ENCODE results near the gene HMOX1.

HMOX1 gene

GRCh38 chr22:35397095-35397904 lies 16.4 kb downstream of the HMOX1 start:
- FAIRE-seq (no peak), DNase-seq (ENCODE audit: insufficient read length, low spot score) (no peak)
- TF ChIP-seq POLR2A (IDR thresholded peaks at IDR 0.05; ENCODE audit: low read depth, low read length): no peak

GRCh38 chr22:35398591-35398973 lies 17.7 kb downstream of the HMOX1 start:
- TF ChIP-seq POLR2A (IDR thresholded peaks at IDR 0.05; ENCODE audit: low read depth, low read length): no peak
- no peak for DNase-seq (ENCODE audit: insufficient read length, low spot score)
- FAIRE-seq: no peak

GRCh38 chr22:35399114-35399677 lies 18.3 kb downstream of the HMOX1 start:
- no peak for DNase-seq (ENCODE audit: insufficient read length, low spot score)
- FAIRE-seq: no peak
- TF ChIP-seq POLR2A (IDR thresholded peaks at IDR 0.05; ENCODE audit: low read depth, low read length): no peak

- DNase-seq (ENCODE audit: insufficient read length, low spot score): peak; percentile 92
- TF ChIP-seq POLR2A (IDR thresholded peaks at IDR 0.05; ENCODE audit: low read depth, low read length): no peak
- FAIRE-seq: peak; percentile 36
Observed at GRCh38 chr22:35399678-35400500, 19.0 kb downstream of the HMOX1 start, which contains the start of gene MCM5. Gene MCM5 (plus strand): TSS chr22:35400140. CDS start chr22:35400439, 299 bp downstream.

GRCh38 chr22:35400501-35400790 lies 19.6 kb downstream of the HMOX1 start:
- FAIRE-seq: no peak

GRCh38 chr22:35401863-35402262 lies 21.0 kb downstream of the HMOX1 start:
- FAIRE-seq (no peak), DNase-seq (ENCODE audit: insufficient read length, low spot score) (no peak)
- no peak for TF ChIP-seq POLR2A (IDR thresholded peaks at IDR 0.05; ENCODE audit: low read depth, low read length)

More at GRCh38 chr22:35400501-35400790, 19.6 kb downstream of the HMOX1 start:
- DNase-seq (ENCODE audit: insufficient read length, low spot score): no peak
- no peak for TF ChIP-seq POLR2A (IDR thresholded peaks at IDR 0.05; ENCODE audit: low read depth, low read length)

GRCh38 chr22:35403356-35403755 lies 22.5 kb downstream of the HMOX1 start:
- no peak for TF ChIP-seq POLR2A (IDR thresholded peaks at IDR 0.05; ENCODE audit: low read depth, low read length)
- DNase-seq (ENCODE audit: insufficient read length, low spot score): no peak
- FAIRE-seq: no peak

- DNase-seq (ENCODE audit: insufficient read length, low spot score) (no peak), FAIRE-seq (no peak)
- TF ChIP-seq POLR2A (IDR thresholded peaks at IDR 0.05; ENCODE audit: low read depth, low read length): no peak
Observed at GRCh38 chr22:35404176-35404575, 23.3 kb downstream of the HMOX1 start.

GRCh38 chr22:35406443-35406842 lies 25.5 kb downstream of the HMOX1 start:
- FAIRE-seq (no peak), DNase-seq (ENCODE audit: insufficient read length, low spot score) (no peak)
- no peak for TF ChIP-seq POLR2A (IDR thresholded peaks at IDR 0.05; ENCODE audit: low read depth, low read length)

- DNase-seq (ENCODE audit: insufficient read length, low spot score) (no peak), FAIRE-seq (no peak)
- TF ChIP-seq POLR2A (IDR thresholded peaks at IDR 0.05; ENCODE audit: low read depth, low read length): no peak
Observed at GRCh38 chr22:35407362-35407761, 26.5 kb downstream of the HMOX1 start.

GRCh38 chr22:35409783-35410662 lies 29.1 kb downstream of the HMOX1 start:
- FAIRE-seq (no peak), DNase-seq (ENCODE audit: insufficient read length, low spot score) (no peak)
- no peak for TF ChIP-seq POLR2A (IDR thresholded peaks at IDR 0.05; ENCODE audit: low read depth, low read length)

- no peak for DNase-seq (ENCODE audit: insufficient read length, low spot score)
- TF ChIP-seq POLR2A (IDR thresholded peaks at IDR 0.05; ENCODE audit: low read depth, low read length): no peak
- FAIRE-seq: no peak
Observed at GRCh38 chr22:35410663-35411034, 29.8 kb downstream of the HMOX1 start.

- DNase-seq (ENCODE audit: insufficient read length, low spot score) (no peak), FAIRE-seq (no peak)
- TF ChIP-seq POLR2A (IDR thresholded peaks at IDR 0.05; ENCODE audit: low read depth, low read length): no peak
Observed at GRCh38 chr22:35411102-35411501, 30.2 kb downstream of the HMOX1 start.

- FAIRE-seq (no peak), DNase-seq (ENCODE audit: insufficient read length, low spot score) (no peak)
- no peak for TF ChIP-seq POLR2A (IDR thresholded peaks at IDR 0.05; ENCODE audit: low read depth, low read length)
Observed at GRCh38 chr22:35413624-35414023, 32.7 kb downstream of the HMOX1 start.
